GM23338 (cell line): ENCODE results near the gene RNF2. TPM values are rescaled to one million over a fixed set of nuclear protein-coding genes. Genes with fewer than 3 reads are reported as not detected.

Source experiments
- ATAC-seq: fragments of 200-7000 bp; cut with Tn5 transposase; 3 replicates; pipeline ENCODE4 v1.9.1; 2020
- DNase-seq: peaks from one replicate; pipeline ENCODE4 v3.0.0-alpha.2; 2015; ENCODE audit warnings: low spot score
- H2AFZ ChIP-seq: fragments of 200-600 bp; sonication (generic); 2 replicates; pipeline ENCODE4 v1.8.0; 2016; ENCODE audit warnings: antibody characterized with exemption, mild to moderate bottlenecking, moderate library complexity
- H3F3A ChIP-seq: fragments of 200-600 bp; sonication (generic); replicated peaks from 2 replicates; pipeline ENCODE4 v1.8.0; 2017; ENCODE audit warnings: antibody characterized with exemption, mixed run types, low read depth
- H3K27ac ChIP-seq: fragments of 200-600 bp; sonication (generic); 2 replicates; pipeline ENCODE4 v1.6.1; 2016; ENCODE audit warnings: low read depth
- H3K27me3 ChIP-seq: fragments of 200-600 bp; sonication (generic); 2 replicates; pipeline ENCODE4 v1.8.0; 2016; ENCODE audit warnings: mild to moderate bottlenecking, mixed run types, moderate library complexity; ENCODE audit not compliant: insufficient read depth
- H3K36me3 ChIP-seq: fragments of 200-600 bp; sonication (generic); 2 replicates; pipeline ENCODE4 v1.8.0; 2016; ENCODE audit warnings: mild to moderate bottlenecking; ENCODE audit not compliant: insufficient read depth
- H3K4me1 ChIP-seq: fragments of 200-600 bp; sonication (generic); 2 replicates; pipeline ENCODE4 v1.8.0; 2016; ENCODE audit warnings: mild to moderate bottlenecking, moderate library complexity; ENCODE audit not compliant: insufficient read depth
- H3K4me2 ChIP-seq: fragments of 200-600 bp; sonication (generic); 2 replicates; pipeline ENCODE4 v1.7.1; 2017; ENCODE audit warnings: mixed run types
- H3K4me3 ChIP-seq: fragments of 200-600 bp; sonication (generic); 2 replicates; pipeline ENCODE4 v1.6.1; 2016; ENCODE audit warnings: mixed run types
- H3K79me2 ChIP-seq: fragments of 200-600 bp; sonication (generic); replicated peaks from 2 replicates; pipeline ENCODE4 v1.8.0; 2017; ENCODE audit warnings: mild to moderate bottlenecking; ENCODE audit not compliant: insufficient read depth
- H3K9me2 ChIP-seq: fragments of 200-600 bp; sonication (generic); 2 replicates; pipeline ENCODE4 v1.8.0; 2017; ENCODE audit not compliant: insufficient read depth
- H4K20me1 ChIP-seq: fragments of 200-600 bp; sonication (generic); replicated peaks from 2 replicates; pipeline ENCODE4 v1.8.0; 2017; ENCODE audit warnings: mild to moderate bottlenecking; ENCODE audit not compliant: insufficient read depth
- H3K27ac Mint-ChIP-seq: 2 replicates; pipeline ENCODE4 v1.8.0; 2020; ENCODE audit warnings: inconsistent platforms, mild to moderate bottlenecking, moderate library complexity, mixed read lengths
- H3K27me3 Mint-ChIP-seq: 3 replicates; pipeline ENCODE4 v1.8.0; 2022; ENCODE audit warnings: low read depth, mild to moderate bottlenecking, moderate library complexity, mixed read lengths, inconsistent platforms; ENCODE audit not compliant: insufficient read depth, poor library complexity
- H3K36me3 Mint-ChIP-seq: 3 replicates; pipeline ENCODE4 v1.8.0; 2021; ENCODE audit warnings: low read depth, mild to moderate bottlenecking, inconsistent platforms, moderate library complexity, mixed read lengths
- H3K4me1 Mint-ChIP-seq: 3 replicates; pipeline ENCODE4 v1.8.0; 2020; ENCODE audit warnings: mild to moderate bottlenecking, inconsistent platforms, mixed read lengths
- H3K4me3 Mint-ChIP-seq: 3 replicates; pipeline ENCODE4 v1.8.0; 2021; ENCODE audit warnings: moderate library complexity, mild to moderate bottlenecking, inconsistent platforms, mixed read lengths
- H3K9me3 Mint-ChIP-seq: 3 replicates; pipeline ENCODE4 v1.8.0; 2020; ENCODE audit warnings: moderate library complexity, mild to moderate bottlenecking, inconsistent platforms, mixed read lengths
- CREB1 ChIP-seq: fragments of 250-450 bp; sonication (Bioruptor Pico); IDR thresholded peaks from 2 replicates; pipeline ENCODE4 v1.5.0; 2020; ENCODE audit warnings: low read depth, mild to moderate bottlenecking, moderate library complexity
- CTCF ChIP-seq, 2 experiments: fragments of 200-600 bp in 1 of 2; sonication (generic) in 1 of 2; conservative IDR thresholded peaks; 2 replicates each; pipeline versions ENCODE4 v1.5.1 to v1.6.1; 2016 to 2017; ENCODE audit warnings: antibody characterized with exemption in 2 of 2, low read depth in 2 of 2, mild to moderate bottlenecking in 2 of 2, moderate library complexity in 1 of 2
- EZH2 ChIP-seq: fragments of 200-600 bp; sonication (generic); IDR thresholded peaks from one replicate; pipeline ENCODE4 v1.8.0; 2017; ENCODE audit warnings: antibody characterized with exemption, mild to moderate bottlenecking, low read depth; ENCODE audit not compliant: unreplicated experiment
- EZH2phosphoT487 ChIP-seq: fragments of 200-600 bp; sonication (generic); IDR thresholded peaks from one replicate; pipeline ENCODE4 v1.8.1; 2018; ENCODE audit warnings: antibody characterized with exemption; ENCODE audit not compliant: unreplicated experiment
- JUNB ChIP-seq: IDR thresholded peaks from one replicate; pipeline ENCODE4 v1.6.1; 2016; ENCODE audit warnings: antibody characterized with exemption; ENCODE audit not compliant: unreplicated experiment
- NANOG ChIP-seq: IDR thresholded peaks from 2 replicates; pipeline ENCODE4 v1.6.1; 2016; ENCODE audit warnings: antibody characterized with exemption, borderline replicate concordance
- POLR2AphosphoS5 ChIP-seq: IDR thresholded peaks from 2 replicates; pipeline ENCODE4 v1.6.1; 2016; ENCODE audit warnings: antibody characterized with exemption, low read depth
- REST ChIP-seq: IDR thresholded peaks from one replicate; pipeline ENCODE4 v1.6.1; 2018; ENCODE audit warnings: antibody characterized with exemption; ENCODE audit not compliant: unreplicated experiment
- STAT1 ChIP-seq: IDR thresholded peaks from one replicate; pipeline ENCODE4 v1.6.1; 2016; ENCODE audit warnings: antibody characterized with exemption; ENCODE audit not compliant: unreplicated experiment
- ZNF114 ChIP-seq: fragments of 250-450 bp; sonication (Bioruptor Pico); IDR thresholded peaks from 2 replicates; pipeline ENCODE4 v1.5.0; 2020; ENCODE audit warnings: mild to moderate bottlenecking, moderate library complexity
- ZNF331 ChIP-seq: fragments of 250-450 bp; sonication (Bioruptor Pico); IDR thresholded peaks from 2 replicates; pipeline ENCODE4 v1.5.0; 2020; ENCODE audit warnings: low read depth, mild to moderate bottlenecking, moderate library complexity
- ZNF462 ChIP-seq: fragments of 250-450 bp; sonication (Bioruptor Pico); IDR thresholded peaks from 2 replicates; pipeline ENCODE4 v1.5.0; 2020; ENCODE audit warnings: mild to moderate bottlenecking, moderate library complexity
- polyA plus RNA-seq: library from polyadenylated mRNA; unstranded; fragments of >200 nt; fragmentation: Nextera tagmentation; extraction: Ambion mirVana; gene quantifications from 2 replicates; pipeline ENCODE4 v1.2.1, GENCODE V29; 2016
- total RNA-seq: library from RNA; depleted of rRNA; stranded (reverse); fragments of >200 nt; shearing (Covaris generic); gene quantifications from 2 replicates; pipeline ENCODE4 v1.2.3, GENCODE V29; 2014
- TF ChIP-seq, protein P1 (sequence below): IDR thresholded peaks from 2 replicates; pipeline ENCODE4 v1.6.1; 2016; ENCODE audit warnings: antibody characterized with exemption

The RNF2 gene
- total and polyA plus RNA-seq, 2 experiments from 2014 or later: 33.3 to 51.4 TPM

DNA sequence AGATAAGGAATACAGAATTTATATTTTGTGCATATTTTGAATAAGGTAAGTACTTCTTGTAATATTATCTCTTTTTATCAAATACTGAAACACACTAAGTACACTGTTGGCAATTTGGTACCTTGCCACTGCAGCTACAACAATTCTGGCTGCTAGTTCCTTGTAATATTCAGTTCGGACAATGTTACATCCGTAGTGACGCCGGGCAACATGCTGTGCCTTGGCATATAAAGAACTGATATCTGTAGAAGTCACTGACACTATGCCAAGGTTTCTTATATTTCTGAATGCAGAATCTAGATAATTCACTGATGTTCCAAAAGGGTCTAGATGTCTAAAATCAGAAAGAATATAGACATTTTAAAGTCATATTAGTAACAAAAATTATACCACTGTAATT, 93.9 kb downstream of the RNF2 start (continued):
- TF ChIP-seq CTCF (conservative IDR thresholded peaks at IDR 0.05; ENCODE audit: low read depth in 2 of 2): no peak
- TF ChIP-seq ZNF114 (CRISPR knock-in tag): no peak
- TF ChIP-seq STAT1: no peak
- TF ChIP-seq JUNB: no peak
- TF ChIP-seq EZH2phosphoT487: no peak

DNA sequence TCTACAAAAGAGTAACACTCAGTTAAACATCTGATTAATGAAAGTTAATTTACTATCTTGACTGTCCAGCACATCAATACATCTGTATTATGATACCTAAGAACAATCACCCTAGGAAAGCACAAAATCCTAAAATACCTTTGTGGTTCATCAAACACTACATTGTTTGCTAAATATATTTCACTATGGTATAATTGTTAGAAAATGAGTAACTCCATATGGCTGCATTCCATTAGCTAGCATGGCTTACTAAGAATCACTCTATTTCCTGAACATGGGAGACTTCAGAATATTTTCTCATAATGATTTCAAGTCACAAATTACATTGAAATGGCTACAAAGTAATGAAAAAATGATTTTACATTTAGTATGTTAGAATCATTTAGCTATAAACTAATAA, 98.9 kb downstream of the RNF2 start:
- H3K36me3 ChIP-seq: peaks cover 4% of the 10 kb centered on the region; the same call in 1 of the 2 replicates
- H3K9me3 Mint-ChIP-seq: no peaks in the 10 kb centered on the region
- H3K4me1 ChIP-seq: no peaks in the 10 kb centered on the region
- no peaks in the 10 kb centered on the region for H3K27me3 ChIP-seq
- H3K9me2 ChIP-seq: no peaks in the 10 kb centered on the region
- H3K36me3 Mint-ChIP-seq: peaks cover 2% of the 10 kb centered on the region; the same call in 1 of the 3 replicates
- no peaks in the 10 kb centered on the region for H4K20me1 ChIP-seq
- DNase-seq: no peak
- no peaks in the 10 kb centered on the region for H3K79me2 ChIP-seq
- H3K27ac Mint-ChIP-seq: no peak overlapping the region
- H3K27me3 Mint-ChIP-seq: no peaks in the 10 kb centered on the region
- no peaks in the 10 kb centered on the region for H3F3A ChIP-seq
- H3K4me3 Mint-ChIP-seq: no peak overlapping the region
- ATAC-seq: no peak
- H3K4me2 ChIP-seq: no peak overlapping the region
- H3K4me1 Mint-ChIP-seq: no peaks in the 10 kb centered on the region
- H3K4me3 ChIP-seq: no peak overlapping the region
- H3K27ac ChIP-seq: no peak overlapping the region
- no peak overlapping the region for H2AFZ ChIP-seq
- TF ChIP-seq ZNF114 (CRISPR knock-in tag) (no peak), JUNB (no peak), POLR2AphosphoS5 (no peak), ZNF331 (CRISPR knock-in tag) (no peak), NANOG (no peak), ZNF462 (no peak), STAT1 (no peak), EZH2phosphoT487 (no peak), CREB1 (no peak), REST (no peak), EZH2 (no peak)
- TF ChIP-seq, protein P1, sequence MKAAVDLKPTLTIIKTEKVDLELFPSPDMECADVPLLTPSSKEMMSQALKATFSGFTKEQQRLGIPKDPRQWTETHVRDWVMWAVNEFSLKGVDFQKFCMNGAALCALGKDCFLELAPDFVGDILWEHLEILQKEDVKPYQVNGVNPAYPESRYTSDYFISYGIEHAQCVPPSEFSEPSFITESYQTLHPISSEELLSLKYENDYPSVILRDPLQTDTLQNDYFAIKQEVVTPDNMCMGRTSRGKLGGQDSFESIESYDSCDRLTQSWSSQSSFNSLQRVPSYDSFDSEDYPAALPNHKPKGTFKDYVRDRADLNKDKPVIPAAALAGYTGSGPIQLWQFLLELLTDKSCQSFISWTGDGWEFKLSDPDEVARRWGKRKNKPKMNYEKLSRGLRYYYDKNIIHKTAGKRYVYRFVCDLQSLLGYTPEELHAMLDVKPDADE: no peak
